Measurements from ENCODE around the gene C2orf74. TPM values are rescaled to one million over a fixed set of nuclear protein-coding genes. Genes with fewer than 3 reads are reported as not detected.

The C2orf74 gene
- total RNA-seq, 4 donors from 2014 or later: 27.1 to 40.3 (median 32.9) TPM

GRCh38 chr2:61135510-61135909 lies 26.5 kb upstream of the C2orf74 start:
- no peak for TF ChIP-seq CTCF (IDR thresholded peaks at IDR 0.05; ENCODE audit: low read depth)

- TF ChIP-seq CTCF (IDR thresholded peaks at IDR 0.05; ENCODE audit: low read depth): no peak
Observed at GRCh38 chr2:61138859-61139258, 23.1 kb upstream of the C2orf74 start.

GRCh38 chr2:61141151-61141550 lies 20.8 kb upstream of the C2orf74 start:
- TF ChIP-seq CTCF (IDR thresholded peaks at IDR 0.05; ENCODE audit: low read depth): no peak

GRCh38 chr2:61144697-61145268 lies 17.2 kb upstream of the C2orf74 start:
- no peak for TF ChIP-seq CTCF (IDR thresholded peaks at IDR 0.05; ENCODE audit: low read depth)

- no peak for TF ChIP-seq CTCF (IDR thresholded peaks at IDR 0.05; ENCODE audit: low read depth)
Observed at GRCh38 chr2:61145990-61146389, 16.0 kb upstream of the C2orf74 start.

- no peak for TF ChIP-seq CTCF (IDR thresholded peaks at IDR 0.05; ENCODE audit: low read depth)
Observed at GRCh38 chr2:61149074-61149473, 12.9 kb upstream of the C2orf74 start.

- TF ChIP-seq CTCF (IDR thresholded peaks at IDR 0.05; ENCODE audit: low read depth): no peak
Observed at GRCh38 chr2:61151436-61151835, 10.6 kb upstream of the C2orf74 start.
